Measurements from ENCODE around the gene CBX2. TPM values are rescaled to one million over a fixed set of nuclear protein-coding genes. Genes with fewer than 3 reads are reported as not detected.

Gene CBX2
- polyA plus RNA-seq, 3 donors, result 20.3 to 21.3 (median 20.9) TPM

DNA sequence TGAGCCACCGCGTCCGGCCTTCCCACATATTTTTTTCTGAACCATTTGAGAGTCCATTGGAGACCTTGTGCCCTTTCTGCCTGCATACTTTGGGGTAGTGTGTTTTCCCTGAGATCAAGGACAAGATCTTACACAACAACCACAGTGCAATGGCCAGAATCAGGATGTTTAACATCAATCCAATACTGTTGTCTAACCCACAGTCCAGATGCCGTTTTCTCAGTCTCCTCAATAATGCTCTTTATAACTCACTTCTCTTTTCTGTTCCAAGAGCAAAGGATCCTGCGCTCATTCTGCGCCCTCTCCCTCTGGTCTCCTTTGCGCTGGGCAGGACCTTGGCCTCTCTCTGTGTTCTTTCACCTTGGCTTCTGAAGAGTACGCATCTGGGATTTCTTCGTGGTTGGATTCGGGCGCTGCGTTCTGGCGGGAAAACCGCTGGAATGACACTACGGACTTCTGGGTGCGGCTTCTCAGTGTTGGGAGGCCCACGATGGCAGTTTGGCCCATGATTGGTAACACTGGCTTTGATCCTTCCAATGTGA is 44.7 kb downstream of the CBX2 start:
- DNase-seq (ENCODE audit: low read depth in 3 of 3, low spot score in 2 of 3), result no peak

DNA sequence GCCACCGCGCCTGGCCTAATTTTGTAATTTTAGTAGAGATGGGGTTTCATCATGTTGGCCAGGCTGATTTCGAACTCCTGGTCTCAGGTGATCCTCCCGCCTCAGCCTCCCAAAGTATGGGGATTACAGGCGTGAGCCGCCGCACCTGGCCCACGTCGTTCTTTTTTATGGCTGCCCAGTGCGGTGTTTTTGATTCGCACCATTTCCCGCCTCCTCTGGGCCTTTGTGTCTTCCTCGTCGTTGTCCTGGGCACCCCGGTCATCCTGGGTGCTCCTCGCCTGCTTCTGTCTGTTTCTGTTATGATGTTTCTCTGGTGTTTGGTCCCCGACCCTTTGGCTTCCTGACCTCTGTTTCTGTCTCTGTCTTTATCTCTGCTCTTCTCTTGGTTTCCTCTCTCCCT is 46.3 kb downstream of the CBX2 start:
- DNase-seq (ENCODE audit: low read depth in 3 of 3, low spot score in 2 of 3), result no peak

- no peak for DNase-seq (ENCODE audit: low read depth in 3 of 3, low spot score in 2 of 3)
Measured at GRCh38 chr17:79824893-79825579, 47.1 kb downstream of the CBX2 start.

GRCh38 chr17:79825580-79825921 is 47.6 kb downstream of the CBX2 start:
- no peak for DNase-seq (ENCODE audit: low read depth in 3 of 3, low spot score in 2 of 3)

DNA sequence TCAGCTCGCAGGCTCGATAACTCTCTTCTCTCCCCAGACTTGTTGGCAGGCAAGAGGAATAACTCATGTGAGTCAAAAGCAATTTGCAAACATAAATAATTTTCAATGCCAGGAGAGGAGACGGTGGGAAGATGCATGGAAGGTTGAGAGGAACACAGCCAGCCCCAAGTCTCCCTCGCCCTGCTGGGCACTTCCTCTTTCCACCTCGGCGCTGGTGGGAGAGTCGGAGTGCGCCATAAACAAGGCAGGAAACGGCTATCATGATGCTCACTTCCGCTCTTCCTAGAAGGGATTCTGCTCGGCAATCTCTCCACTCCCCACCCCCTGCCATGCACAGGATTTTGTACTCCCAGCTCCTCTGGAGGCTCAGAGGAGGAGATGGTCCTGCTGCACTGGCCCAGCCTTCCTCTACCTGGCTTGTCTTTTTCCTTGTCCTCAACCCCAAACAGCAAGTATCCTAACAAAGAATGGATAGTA is 48.3 kb downstream of the CBX2 start:
- DNase-seq (ENCODE audit: low read depth in 3 of 3, low spot score in 2 of 3), result no peak

DNA sequence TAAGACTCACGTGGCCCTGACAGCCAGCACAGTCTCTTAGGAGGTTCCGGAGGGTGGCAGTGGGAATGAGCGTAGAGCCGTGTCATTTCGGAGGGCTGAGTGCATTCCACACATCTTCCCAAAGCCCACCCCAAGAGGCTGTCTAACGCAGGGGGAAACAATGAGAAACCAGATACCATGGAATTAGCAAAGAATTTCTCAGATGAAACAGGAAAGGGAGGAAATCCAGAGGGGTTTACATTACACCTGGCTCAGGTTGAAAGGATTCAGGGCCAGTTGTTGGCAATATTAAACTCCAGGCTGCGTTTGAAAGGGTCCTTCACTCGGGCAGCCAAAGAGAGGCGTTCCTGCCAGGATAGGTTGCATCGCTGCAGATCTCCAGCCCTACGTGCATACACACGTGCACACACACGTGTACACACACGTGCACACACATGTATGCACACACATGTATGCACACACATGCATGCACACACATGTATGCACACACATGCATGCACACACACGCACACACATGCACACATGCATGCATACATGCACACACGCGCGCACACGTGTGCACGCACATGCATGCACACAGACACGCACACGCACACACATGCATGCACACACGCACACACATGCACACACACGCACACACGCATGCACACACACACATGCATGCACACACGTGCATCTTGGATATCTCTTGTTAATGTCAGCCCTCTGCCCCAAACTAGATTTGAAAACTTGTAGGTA is 49.1 kb downstream of the CBX2 start:
- no peak for DNase-seq (ENCODE audit: low read depth in 3 of 3, low spot score in 2 of 3)

GRCh38 chr17:79829004-79829403 is 51.1 kb downstream of the CBX2 start:
- no peak for DNase-seq (ENCODE audit: low read depth in 3 of 3, low spot score in 2 of 3)

DNA sequence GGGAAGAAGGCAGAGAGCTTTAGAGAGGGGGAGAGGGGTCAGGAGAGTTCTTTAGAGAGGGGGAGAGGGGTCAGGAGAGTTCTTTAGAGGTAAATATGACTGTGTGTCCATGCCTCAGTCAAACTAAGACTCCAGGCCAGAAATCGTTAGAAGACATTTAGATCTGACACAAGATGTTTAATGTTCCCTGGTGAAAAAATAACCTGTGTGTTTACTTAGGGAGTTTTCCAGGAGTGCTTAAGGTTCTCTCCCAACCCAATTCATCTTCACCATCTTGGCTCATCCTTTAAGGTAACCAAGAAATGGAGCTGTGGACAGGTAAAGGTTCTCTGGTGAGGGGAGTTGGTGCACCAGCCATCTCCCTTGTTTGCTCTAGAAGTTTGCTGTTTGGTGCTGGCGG is 51.5 kb downstream of the CBX2 start:
- DNase-seq (ENCODE audit: low read depth in 3 of 3, low spot score in 2 of 3), result no peak

GRCh38 chr17:79830303-79830702 is 52.4 kb downstream of the CBX2 start:
- DNase-seq (ENCODE audit: low read depth in 3 of 3, low spot score in 2 of 3), result no peak

DNA sequence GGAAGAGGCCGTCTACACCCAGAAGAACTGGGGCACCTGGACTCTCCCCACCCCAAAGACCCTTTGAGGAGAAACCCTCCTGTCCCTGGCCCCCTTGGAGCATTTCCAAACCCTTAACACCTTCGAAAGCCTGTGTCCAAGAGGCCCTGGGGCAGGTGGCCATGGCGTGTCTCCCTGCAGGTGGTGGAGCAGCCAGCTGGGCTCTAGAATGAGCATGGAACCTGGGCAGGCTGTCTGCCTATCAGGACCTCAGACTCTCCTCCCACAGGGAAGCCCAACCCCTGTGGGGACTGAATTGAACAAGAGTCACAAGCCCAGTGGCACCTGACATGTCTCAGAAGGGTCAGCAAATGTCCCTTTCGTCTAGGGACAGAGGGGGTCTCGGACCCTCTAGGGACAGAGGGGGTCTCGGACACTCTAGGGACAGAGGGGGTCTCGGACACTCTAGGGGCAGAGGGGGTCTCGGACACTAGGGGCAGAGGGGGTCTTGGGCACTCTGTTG is 52.9 kb downstream of the CBX2 start:
- no peak for DNase-seq (ENCODE audit: low read depth in 3 of 3, low spot score in 2 of 3)

GRCh38 chr17:79831265-79832217 is 53.6 kb downstream of the CBX2 start:
- DNase-seq (ENCODE audit: low read depth in 3 of 3, low spot score in 2 of 3), result no peak

GRCh38 chr17:79832218-79833109 is 54.5 kb downstream of the CBX2 start:
- DNase-seq (ENCODE audit: low read depth in 3 of 3, low spot score in 2 of 3), result no peak

GRCh38 chr17:79833110-79833450 is 55.1 kb downstream of the CBX2 start:
- no peak for DNase-seq (ENCODE audit: low read depth in 3 of 3, low spot score in 2 of 3)

GRCh38 chr17:79833744-79834564 is 56.0 kb downstream of the CBX2 start:
- no peak for DNase-seq (ENCODE audit: low read depth in 3 of 3, low spot score in 2 of 3)

GRCh38 chr17:79834565-79835469 is 56.9 kb downstream of the CBX2 start:
- no peak for DNase-seq (ENCODE audit: low read depth in 3 of 3, low spot score in 2 of 3)

GRCh38 chr17:79835470-79835899 is 57.5 kb downstream of the CBX2 start:
- DNase-seq (ENCODE audit: low read depth in 3 of 3, low spot score in 2 of 3), result no peak

- DNase-seq (ENCODE audit: low read depth in 3 of 3, low spot score in 2 of 3), result no peak
Measured at GRCh38 chr17:79835953-79836509, 58.1 kb downstream of the CBX2 start.
